ENCODE data around the gene RAD51B. TPM values are rescaled to one million over a fixed set of nuclear protein-coding genes. Genes with fewer than 3 reads are reported as not detected.

Gene RAD51B
- total RNA-seq, 1 experiment from 2014 or later: 16.7 TPM

GRCh38 chr14:68363466-68363842 is 543.9 kb downstream of the RAD51B start:
- Histone ChIP-seq H3K56ac (ENCODE audit: insufficient read length, low read depth, low read length) (no peak overlapping the region), H2BK120ac (ENCODE audit: low read depth, low read length, poor library complexity, severe bottlenecking) (no peak overlapping the region), H2BK15ac (ENCODE audit: low read depth, low read length) (no peak overlapping the region), H3K23ac (ENCODE audit: insufficient read length, low read depth, low read length) (no peak overlapping the region), H2BK20ac (ENCODE audit: low read depth, low read length, poor library complexity, severe bottlenecking) (no peak overlapping the region), H2BK12ac (ENCODE audit: insufficient read length, low read depth, low read length) (no peak overlapping the region), H2AFZ (ENCODE audit: low read length) (no peak overlapping the region), H3K4me2 (ENCODE audit: insufficient read depth, insufficient read length, low read length) (peak overlapping the region; percentile 69), H3T11ph (ENCODE audit: low read length) (no peak overlapping the region), H3K27ac (ENCODE audit: insufficient read length, low read depth, low read length) (no peak overlapping the region), H3K79me1 (ENCODE audit: insufficient read depth, low read depth, low read length, poor library complexity, severe bottlenecking) (no peaks in the 10 kb centered on the region), H4K8ac (replicated peaks; ENCODE audit: insufficient read length, low read depth, low read length) (no peak overlapping the region), H3K23me2 (ENCODE audit: insufficient read length, low read depth, low read length, poor library complexity, severe bottlenecking) (no peaks in the 10 kb centered on the region), H4K20me1 (ENCODE audit: control insufficient read depth, insufficient read depth, insufficient read length) (no peaks in the 10 kb centered on the region), H2AK5ac (ENCODE audit: insufficient read length, low read length) (no peak overlapping the region), H4K91ac (ENCODE audit: insufficient read length, low read depth, low read length) (no peak overlapping the region), H3K9me3 (ENCODE audit: control insufficient read depth, low read depth, low read length) (no peaks in the 10 kb centered on the region), H2BK5ac (ENCODE audit: insufficient read length, low read length) (no peak overlapping the region), H3K18ac (ENCODE audit: insufficient read length, low read depth, low read length) (peak overlapping the region; percentile 25), H3K9ac (ENCODE audit: extremely low read depth, insufficient read length, low read length) (peak overlapping the region; percentile 21), H3K27me3 (ENCODE audit: insufficient read depth, low read length) (no peaks in the 10 kb centered on the region; the same call in 1 of the 2 replicates), H3K4ac (ENCODE audit: low read depth, low read length) (no peak overlapping the region), H3K4me1 (ENCODE audit: insufficient read depth, low read length) (peaks cover 2% of the 10 kb centered on the region; the same call in 1 of the 2 replicates), H3K14ac (ENCODE audit: insufficient read depth, low read length) (peak overlapping the region; percentile 31; the same call in 1 of the 2 replicates), H3K79me2 (ENCODE audit: insufficient read depth, low read length) (no peaks in the 10 kb centered on the region), H4K5ac (ENCODE audit: insufficient read length, low read depth, low read length) (no peak overlapping the region)
- DNase-seq: no peak
- no peaks in the 10 kb centered on the region for H3K9me3 Mint-ChIP-seq
- peak overlapping the region; percentile 68 to 80 for H3K4me3 Mint-ChIP-seq
- no peaks in the 10 kb centered on the region for H3K36me3 Mint-ChIP-seq (ENCODE audit: insufficient read depth in 1 of 3, low read depth in 3 of 3)
- WGBS (ENCODE audit: extremely low coverage, insufficient read length, low lambda C conversion rate): no CpG with 5 or more reads among the region's 11 CpGs
- peaks cover 41 to 44% of the 10 kb centered on the region in 2 experiments for H3K4me1 Mint-ChIP-seq
- H3K27ac Mint-ChIP-seq: peak overlapping the region in 2 of 3 experiments; percentile 68 to 96; a peak in 2 of 7 replicates
- TF ChIP-seq CTCF (conservative IDR thresholded peaks at IDR 0.05): peak; percentile 63; the same call in 2 of the 3 replicates
- peaks cover 23% of the 10 kb centered on the region for H3K27me3 Mint-ChIP-seq (ENCODE audit: low read depth)
